ENCODE measurements around the gene OR2AG1.
A peak's percentile ranks its signal among the peaks of the same experiment; 100 is the strongest.
"Not testable (repeated sequence)": the region's sequence is repeated elsewhere in the genome, so short reads cannot be mapped to it uniquely, and the experiment has no call there.

Gene OR2AG1

GRCh38 chr11:6794639-6795038 is 11.8 kb downstream of the OR2AG1 start:
- DNase-seq: no peak

DNA sequence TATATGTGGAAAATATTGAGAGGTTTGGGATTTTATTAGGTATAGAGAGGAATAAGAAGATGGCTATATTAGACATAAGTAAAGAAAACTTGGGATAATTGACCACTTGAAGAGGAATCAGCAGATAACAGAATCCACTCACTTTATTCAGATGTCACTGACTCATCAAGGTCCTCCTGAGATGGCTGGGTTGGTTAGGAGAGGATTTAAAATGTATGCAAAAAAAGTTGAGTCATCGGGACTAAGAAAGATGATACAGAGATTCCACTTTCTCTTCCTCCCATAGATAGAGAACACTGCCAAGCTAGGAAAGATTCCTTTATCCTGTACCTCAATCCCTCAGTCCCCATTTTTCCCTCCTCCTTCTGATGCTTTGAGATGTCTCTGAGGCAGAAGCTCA is 16.6 kb downstream of the OR2AG1 start, which contains the start of gene OR6A2:
Gene OR6A2, minus strand, starts transcription at position 288 of the 400 bp plus-strand sequence. CDS start 3,981 bp downstream, outside the sequence.
- no peak for DNase-seq

DNA sequence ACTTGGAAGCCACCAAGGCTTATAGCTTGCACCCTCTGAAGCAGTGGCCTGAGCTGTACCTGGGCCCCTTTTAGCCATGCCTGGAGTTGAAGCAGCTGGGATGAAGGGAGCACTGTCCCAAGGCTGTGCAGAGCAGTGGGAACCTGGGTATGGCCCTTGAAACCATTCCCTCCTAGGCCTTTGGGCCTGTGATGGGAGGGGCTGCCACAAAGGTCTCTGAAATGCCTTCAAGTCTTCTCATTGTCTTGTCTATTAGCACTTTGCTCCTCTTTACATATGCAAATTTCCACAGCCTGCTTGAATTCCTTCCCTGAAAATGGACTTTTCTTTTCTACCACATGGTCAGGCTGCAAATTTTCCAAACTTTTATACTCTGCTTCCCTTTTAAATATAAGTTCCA is 18.3 kb downstream of the OR2AG1 start:
- DNase-seq: not testable (repeated sequence)

GRCh38 chr11:6812390-6813005 is 29.7 kb downstream of the OR2AG1 start:
- DNase-seq: peak; percentile 12 to 53

DNA sequence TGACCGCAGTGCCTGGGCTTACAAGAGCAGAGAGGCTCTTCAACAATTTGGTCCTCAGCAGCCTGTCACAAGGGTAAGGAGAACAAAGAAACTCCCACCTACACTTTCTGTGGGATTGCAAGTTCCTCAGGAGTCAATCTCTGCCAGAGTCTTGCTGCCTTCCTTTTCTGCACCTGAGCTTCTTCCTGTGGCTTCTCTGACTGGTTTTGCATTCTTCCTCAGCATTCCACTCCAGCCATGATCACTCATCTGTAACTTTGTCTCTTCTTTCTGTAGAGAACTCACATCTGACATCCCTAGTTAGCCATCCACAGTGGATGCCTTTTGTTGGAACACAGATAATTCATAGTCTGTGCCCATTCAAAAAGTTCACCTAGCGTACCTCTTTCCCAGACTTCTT is 30.8 kb downstream of the OR2AG1 start:
- no peak for DNase-seq

DNA sequence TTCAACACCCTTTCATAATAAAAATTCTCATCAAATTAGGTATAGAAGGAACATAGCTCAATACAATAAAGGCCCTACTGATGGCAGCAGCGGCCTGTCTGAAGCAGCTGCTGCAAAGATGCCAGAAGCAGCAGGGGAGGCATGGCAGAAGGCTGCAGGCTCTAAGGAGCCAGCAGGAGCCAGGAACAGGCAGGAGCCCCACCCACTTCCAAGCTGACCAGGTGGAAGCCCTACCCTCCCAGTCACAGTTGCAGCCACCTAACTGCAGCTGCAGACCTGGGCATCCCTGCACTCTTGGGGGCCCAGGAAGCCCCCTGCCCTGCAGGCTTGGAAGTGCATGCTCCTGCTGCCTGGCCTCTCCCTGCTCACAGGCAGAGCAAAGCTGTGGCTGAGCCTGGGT is 34.9 kb downstream of the OR2AG1 start:
- DNase-seq: no peak

DNA sequence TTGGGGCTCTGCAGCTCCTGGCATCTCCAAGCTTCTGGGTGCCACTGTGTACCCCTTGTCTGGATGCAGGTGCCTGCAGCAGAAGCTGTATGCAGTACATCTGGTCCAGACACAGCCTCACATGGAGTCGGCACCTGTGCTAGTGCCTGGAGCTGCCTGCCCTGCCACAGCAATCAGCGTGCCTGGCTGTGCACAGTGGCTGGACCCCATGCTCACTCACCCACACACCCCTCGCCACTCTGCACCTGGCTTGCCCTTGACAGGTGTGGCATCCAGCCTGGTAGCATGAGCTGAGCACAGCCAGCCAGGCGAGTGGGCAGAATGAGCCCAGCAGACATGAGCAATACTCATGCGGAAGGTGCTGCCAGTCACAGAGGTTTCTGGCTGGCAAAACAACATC is 36.1 kb downstream of the OR2AG1 start:
- no peak for DNase-seq

DNA sequence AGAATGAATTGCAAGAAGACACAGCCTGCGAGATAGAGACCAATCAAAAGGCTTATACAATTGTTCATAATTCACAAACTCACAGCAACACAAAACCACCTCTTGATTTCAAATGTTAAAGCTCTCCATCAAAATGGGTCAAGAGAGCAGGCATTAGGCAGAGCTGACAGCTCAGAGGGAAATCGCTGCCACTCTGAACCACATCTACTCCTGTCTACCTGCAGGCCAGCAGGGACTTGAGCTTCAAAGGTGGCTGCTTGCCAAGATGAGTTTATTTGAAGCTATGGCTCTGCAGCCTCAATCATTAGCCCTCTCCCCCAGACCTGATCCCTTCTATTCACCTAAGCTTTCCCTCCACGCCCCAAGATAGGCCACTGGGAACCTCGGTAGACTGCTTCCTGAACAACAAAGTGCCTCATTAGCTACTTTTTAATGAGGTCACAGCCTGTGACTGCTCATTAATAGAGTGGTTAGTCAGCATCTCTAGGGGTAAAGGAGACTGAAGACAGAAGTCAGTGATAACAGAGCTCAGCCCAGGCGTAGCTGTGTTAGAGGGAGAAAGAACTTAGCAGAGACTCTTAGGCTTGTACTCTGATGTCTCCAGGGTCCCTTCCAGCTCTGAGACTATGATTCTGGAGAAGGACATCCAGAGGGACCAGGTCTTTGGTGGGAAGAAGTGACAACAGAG is 41.5 kb downstream of the OR2AG1 start:
- no peak for DNase-seq

DNA sequence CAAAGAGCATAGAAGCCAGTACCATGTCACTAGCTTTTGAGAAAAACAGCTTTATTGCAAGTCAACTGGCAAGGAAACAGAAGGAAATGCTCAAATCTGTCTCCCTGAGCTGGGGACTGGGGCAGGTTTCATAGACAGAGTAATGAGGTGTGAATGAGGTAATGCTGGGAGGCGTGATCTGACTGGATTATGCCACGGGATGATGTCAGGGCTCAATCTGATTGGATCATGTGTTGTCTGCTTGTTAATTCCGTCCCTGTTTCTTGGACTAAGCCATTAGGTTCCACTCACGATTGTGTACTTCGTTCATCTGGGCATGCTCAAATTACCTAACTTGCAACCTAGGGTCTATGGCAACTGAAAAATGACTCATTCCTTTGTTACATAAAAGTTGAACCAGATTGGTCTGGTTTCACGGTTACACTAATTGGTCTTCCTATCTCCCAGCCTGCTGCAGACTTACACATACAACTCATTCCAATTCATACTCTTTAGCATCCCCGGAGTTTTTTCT is 42.5 kb downstream of the OR2AG1 start:
- no peak for DNase-seq

DNA sequence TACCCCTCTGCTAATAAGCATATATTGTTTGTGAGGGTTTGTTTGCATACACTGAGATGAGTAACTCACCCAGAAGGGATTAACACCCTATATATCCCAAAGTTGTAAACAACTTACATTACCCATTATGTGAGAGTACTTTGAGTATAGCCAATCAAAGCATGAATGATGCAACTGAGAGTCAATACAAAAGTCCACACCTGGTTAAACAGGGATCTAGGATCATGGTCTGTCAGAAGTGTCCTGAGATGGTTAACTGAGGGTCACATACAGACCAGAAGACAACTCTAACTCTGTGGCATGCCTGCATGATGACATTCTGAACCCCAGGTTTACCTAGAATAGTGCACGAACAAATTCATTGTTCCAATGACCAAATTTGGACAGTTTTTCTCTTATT is 45.3 kb downstream of the OR2AG1 start:
- DNase-seq: no peak

DNA sequence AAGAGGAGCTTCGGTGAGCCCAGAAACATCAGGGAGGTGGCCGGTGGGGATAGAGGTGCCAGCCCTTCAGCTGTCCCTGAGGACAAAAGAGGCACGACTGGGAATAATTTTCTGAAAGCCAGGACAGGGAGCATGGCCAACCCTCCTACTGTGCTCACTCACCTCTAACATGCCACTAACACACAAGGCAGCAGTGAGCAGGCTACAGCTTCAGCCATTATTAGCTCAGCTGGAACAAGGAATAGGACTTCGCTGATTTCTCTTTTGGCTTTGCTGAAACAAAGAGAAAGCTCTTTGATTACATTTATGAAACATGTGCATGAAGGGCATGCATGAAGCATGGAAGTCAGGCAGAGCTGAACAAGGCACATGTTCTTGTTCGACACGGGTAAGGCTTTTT is 50.5 kb downstream of the OR2AG1 start:
- no peak for DNase-seq

DNA sequence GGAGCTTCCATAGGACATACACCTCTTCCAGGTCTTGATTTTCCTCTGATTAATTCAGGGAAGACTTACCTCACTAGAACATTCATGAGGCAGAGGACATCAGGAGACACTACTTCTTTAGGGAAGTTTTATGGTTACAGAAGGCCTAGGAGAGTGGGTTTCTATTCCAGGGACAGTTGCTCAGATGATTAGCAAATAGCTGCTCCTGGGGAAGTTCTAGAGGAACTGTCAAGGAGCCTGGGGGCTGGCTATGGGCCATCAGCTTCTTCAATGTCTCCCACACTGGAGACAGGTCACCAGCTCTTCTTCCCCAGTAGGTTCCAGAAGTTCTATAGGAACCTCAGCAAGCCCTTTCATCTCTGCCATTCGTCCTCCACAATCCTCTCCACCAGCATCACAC is 51.2 kb downstream of the OR2AG1 start:
- DNase-seq: no peak

Data from CD4-positive, alpha-beta T cell treated with Interleukin-1 beta for 1 hour (primary cell).